Astrocyte of the spinal cord (primary cell): ENCODE results near the gene PDLIM5.

Source experiments
- DNase-seq: peaks from one replicate; pipeline ENCODE4 v3.0.0; 2011; ENCODE audit warnings: low read depth, low spot score
- H3K4me3 ChIP-seq: 2 replicates; pipeline ENCODE4 v1.5.1; 2011; ENCODE audit warnings: low read depth, mild to moderate bottlenecking, low read length, moderate library complexity
- CTCF ChIP-seq: IDR thresholded peaks from 2 replicates; pipeline ENCODE4 v1.5.1; 2012; ENCODE audit warnings: low read depth, mild to moderate bottlenecking, low read length, inconsistent platforms
- in situ Hi-C: cut with HindIII; loops from 2 replicates; pipeline ENCODE4 v1.10.0; 2017; ENCODE audit warnings: low sequenced_read_pairs

Gene PDLIM5

DNA sequence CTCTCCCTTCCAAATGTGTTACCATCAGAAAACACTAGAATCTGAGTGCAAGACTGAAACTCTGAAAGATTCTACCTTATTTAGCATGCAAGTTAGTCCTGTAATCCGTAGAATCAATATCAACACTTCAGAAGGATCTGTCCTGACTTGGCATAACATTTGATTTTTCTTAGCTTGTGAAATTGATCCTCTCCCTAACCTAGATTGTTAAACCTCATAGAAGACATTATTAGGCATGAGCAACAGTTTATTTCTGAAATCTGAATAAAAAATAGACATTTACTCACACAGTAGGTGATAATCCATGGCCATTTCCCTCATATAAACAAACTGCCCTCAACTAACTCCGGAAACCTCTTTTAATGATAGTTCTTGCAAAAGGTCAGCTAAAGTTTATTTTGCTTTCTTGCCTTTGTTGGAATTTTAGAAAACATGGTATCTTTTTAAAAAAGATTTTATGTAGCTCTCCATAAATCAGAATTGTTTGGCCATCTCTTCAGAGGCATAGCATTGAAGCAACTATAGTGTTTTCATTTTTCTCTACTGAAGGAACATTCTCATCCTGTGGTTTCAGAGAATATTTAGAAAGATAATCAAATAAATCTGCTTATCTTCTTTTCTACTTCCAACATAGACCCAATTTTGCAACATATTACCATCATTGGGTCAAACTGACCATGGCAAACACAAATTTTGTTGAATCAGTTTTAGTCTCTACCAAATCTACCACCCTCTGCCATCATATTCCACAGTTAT lies 38.5 kb upstream of the PDLIM5 start:
- no peak overlapping the region for H3K4me3 ChIP-seq
- DNase-seq, result peak; percentile 37
- in situ Hi-C loops, result no loop called here
- no peak for TF ChIP-seq CTCF

GRCh38 chr4:94414907-94415306 lies 36.8 kb upstream of the PDLIM5 start:
- no peak for TF ChIP-seq CTCF
- no peak overlapping the region for H3K4me3 ChIP-seq
- in situ Hi-C loops, result no loop called here
- no peak for DNase-seq

GRCh38 chr4:94415448-94415847 lies 36.3 kb upstream of the PDLIM5 start:
- no peak overlapping the region for H3K4me3 ChIP-seq
- no peak for TF ChIP-seq CTCF
- in situ Hi-C loops, result no loop called here
- no peak for DNase-seq

DNA sequence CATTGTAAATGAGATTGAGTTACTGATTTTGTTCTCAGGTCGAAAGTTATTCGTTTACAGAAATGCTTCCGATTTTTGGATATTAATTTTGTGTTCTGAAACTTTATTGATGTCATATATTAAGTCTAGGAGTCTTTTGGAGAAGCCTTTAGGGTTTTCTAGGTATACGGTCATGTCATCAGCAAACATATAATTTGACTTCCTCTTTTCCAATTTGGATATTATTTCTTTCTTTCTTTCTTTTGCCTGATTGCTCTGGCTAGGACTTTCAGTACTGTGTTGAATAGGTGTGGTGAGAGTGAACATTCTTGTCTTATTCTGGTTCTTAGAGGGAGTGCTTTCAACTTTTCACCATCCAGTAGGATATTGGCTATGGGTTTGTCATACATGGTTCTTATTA lies 35.4 kb upstream of the PDLIM5 start:
- no peak for TF ChIP-seq CTCF
- DNase-seq, result no peak
- no peak overlapping the region for H3K4me3 ChIP-seq
- in situ Hi-C loops, result no loop called here

GRCh38 chr4:94416981-94417380 lies 34.8 kb upstream of the PDLIM5 start:
- DNase-seq, result no peak
- TF ChIP-seq CTCF, result no peak
- H3K4me3 ChIP-seq, result no peak overlapping the region
- in situ Hi-C loops, result no loop called here

DNA sequence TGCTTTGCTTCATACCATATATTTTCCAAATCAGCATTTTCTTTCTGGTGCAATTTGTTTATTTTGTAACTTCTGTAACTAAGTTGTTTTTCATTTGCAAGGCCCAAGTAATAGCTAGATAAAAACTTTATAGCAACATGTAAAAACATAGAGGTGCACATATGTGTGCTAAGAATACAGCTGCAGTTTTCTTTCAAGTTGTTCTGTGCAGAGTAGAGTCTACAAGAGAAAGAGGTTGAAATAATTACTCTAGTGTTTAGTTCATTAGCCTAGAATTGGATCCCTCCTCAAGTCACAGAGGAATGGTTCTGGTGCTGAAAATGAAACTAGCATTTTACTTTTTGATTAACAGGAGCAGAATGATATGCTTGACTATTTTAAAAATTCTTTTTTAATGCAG lies 32.2 kb upstream of the PDLIM5 start:
- TF ChIP-seq CTCF, result no peak
- DNase-seq, result no peak
- no peak overlapping the region for H3K4me3 ChIP-seq
- in situ Hi-C loops, result no loop called here
